IMR-90 (cell line): Measurements from ENCODE around the gene IL1RAPL1. TPM values are rescaled to one million over a fixed set of nuclear protein-coding genes. Genes with fewer than 3 reads are reported as not detected.

Experiments
- ATAC-seq: fragments of 200-7000 bp; cut with Tn5 transposase; 2 replicates; pipeline ENCODE4 v1.9.1; 2020; ENCODE audit warnings: low read depth, mild to moderate bottlenecking, moderate library complexity
- BruUV-seq: library from RNA; stranded (reverse); fragments of 400-500 nt; replicated peaks from 2 replicates; lab custom pipeline; 2021; lab: Mats Ljungman, UMichigan
- CTCF ChIA-PET: fragments of 300-600 bp; formaldehyde crosslinking; extraction: SDS; loops from one replicate; lab custom pipeline; 2021; ENCODE audit warnings: antibody characterized with exemption; lab: Yijun Ruan, JAX
- POLR2A ChIA-PET: fragments of 300-600 bp; sonication (Branson Sonifier 250); formaldehyde crosslinking; loops from one replicate; lab custom pipeline; 2022; ENCODE audit warnings: antibody characterized with exemption; ENCODE audit not compliant: unreplicated experiment; lab: Charles Lee
- DNase-seq: peaks from one replicate; pipeline ENCODE4 v3.0.0; 2013
- H2AFZ ChIP-seq: replicated peaks from 2 replicates; pipeline ENCODE3; 2013; ENCODE audit warnings: low read length, mild to moderate bottlenecking; ENCODE audit not compliant: poor library complexity
- H2AK5ac ChIP-seq: 2 replicates; pipeline ENCODE4 v1.6.1; 2013; ENCODE audit warnings: low read depth, low read length, inconsistent platforms
- H2AK9ac ChIP-seq: replicated peaks from 2 replicates; pipeline ENCODE3; 2013; ENCODE audit warnings: mild to moderate bottlenecking, low read depth, low read length, moderate library complexity; ENCODE audit not compliant: poor library complexity
- H2BK120ac ChIP-seq: 2 replicates; pipeline ENCODE4 v1.6.1; 2013; ENCODE audit warnings: low read depth, low read length, inconsistent platforms
- H2BK15ac ChIP-seq: 3 replicates; pipeline ENCODE4 v1.6.1; 2013; ENCODE audit warnings: low read depth, low read length, inconsistent platforms
- H2BK20ac ChIP-seq: 2 replicates; pipeline ENCODE4 v1.6.1; 2013; ENCODE audit warnings: low read depth, mild to moderate bottlenecking, inconsistent platforms, low read length, moderate library complexity
- H2BK5ac ChIP-seq: 2 replicates; pipeline ENCODE4 v1.6.1; 2013; ENCODE audit warnings: mild to moderate bottlenecking, low read depth, low read length, inconsistent platforms; ENCODE audit not compliant: poor library complexity, severe bottlenecking
- H3K14ac ChIP-seq: replicated peaks from 2 replicates; pipeline ENCODE4 v1.6.1; 2013; ENCODE audit warnings: low read depth, low read length, inconsistent platforms
- H3K18ac ChIP-seq: 2 replicates; pipeline ENCODE4 v1.6.1; 2013; ENCODE audit warnings: low read depth, low read length, control low read depth
- H3K23ac ChIP-seq: 2 replicates; pipeline ENCODE4 v1.6.1; 2013; ENCODE audit warnings: low read depth, low read length, inconsistent platforms
- H3K27ac ChIP-seq: 2 replicates; pipeline ENCODE4 v1.5.1; 2013; ENCODE audit warnings: mild to moderate bottlenecking, control low read depth, low read length; ENCODE audit not compliant: insufficient read depth
- H3K27me3 ChIP-seq: 2 replicates; pipeline ENCODE4 v1.6.1; 2013; ENCODE audit warnings: low read length; ENCODE audit not compliant: control insufficient read depth, insufficient read depth
- H3K36me3 ChIP-seq: 2 replicates; pipeline ENCODE4 v1.6.1; 2013; ENCODE audit warnings: low read length, mixed read lengths; ENCODE audit not compliant: control insufficient read depth, insufficient read depth
- H3K4ac ChIP-seq: 2 replicates; pipeline ENCODE4 v1.6.1; 2013; ENCODE audit warnings: low read depth, low read length, inconsistent platforms
- H3K4me1 ChIP-seq: 2 replicates; pipeline ENCODE4 v1.6.1; 2013; ENCODE audit warnings: low read length, mixed read lengths; ENCODE audit not compliant: control insufficient read depth, insufficient read depth
- H3K4me2 ChIP-seq: 2 replicates; pipeline ENCODE4 v1.6.1; 2013; ENCODE audit warnings: low read depth, mild to moderate bottlenecking, control low read depth, low read length, moderate library complexity
- H3K4me3 ChIP-seq: 2 replicates; pipeline ENCODE4 v1.5.1; 2013; ENCODE audit warnings: low read depth, mild to moderate bottlenecking, control low read depth, low read length, moderate library complexity; ENCODE audit not compliant: insufficient read depth
- H3K56ac ChIP-seq: 2 replicates; pipeline ENCODE4 v1.6.1; 2013; ENCODE audit warnings: low read length, inconsistent platforms; ENCODE audit not compliant: insufficient read depth; ENCODE audit errors: extremely low read depth
- H3K79me1 ChIP-seq, 2 experiments: 2 replicates each; pipeline ENCODE4 v1.6.1; 2013; ENCODE audit warnings: low read length in 2 of 2, inconsistent platforms in 1 of 2, low read depth in 1 of 2
- H3K9ac ChIP-seq: 2 replicates; pipeline ENCODE4 v1.6.1; 2013; ENCODE audit warnings: low read depth, low read length, control low read depth
- H3K9me1 ChIP-seq: 2 replicates; pipeline ENCODE4 v1.6.1; 2013; ENCODE audit warnings: low read length, inconsistent platforms; ENCODE audit not compliant: insufficient read depth
- H3K9me3 ChIP-seq: 2 replicates; pipeline ENCODE4 v1.6.1; 2013; ENCODE audit warnings: low read length; ENCODE audit not compliant: control insufficient read depth, insufficient read depth
- H4K20me1 ChIP-seq: 2 replicates; pipeline ENCODE4 v1.6.1; 2013; ENCODE audit warnings: low read length, inconsistent platforms; ENCODE audit not compliant: insufficient read depth
- H4K5ac ChIP-seq: 2 replicates; pipeline ENCODE4 v1.6.1; 2013; ENCODE audit warnings: mild to moderate bottlenecking, low read depth, low read length, control low read depth
- H4K8ac ChIP-seq, 2 experiments: 2 replicates each; pipeline ENCODE4 v1.6.1; 2013; ENCODE audit warnings: low read depth in 2 of 2, low read length in 2 of 2, control low read depth in 1 of 2, inconsistent platforms in 1 of 2
- H4K91ac ChIP-seq: 2 replicates; pipeline ENCODE4 v1.6.1; 2013; ENCODE audit warnings: low read depth, low read length, inconsistent platforms; ENCODE audit not compliant: insufficient read depth
- CHD1 ChIP-seq: IDR thresholded peaks from 2 replicates; pipeline ENCODE4 v1.6.1; 2012; ENCODE audit warnings: low read depth, low read length, improper control_type of control experiment
- CTCF ChIP-seq: conservative IDR thresholded peaks from 2 replicates; pipeline ENCODE4 v1.5.1; 2012; ENCODE audit warnings: mild to moderate bottlenecking, low read depth, low read length, improper control_type of control experiment
- FOS ChIP-seq: fragments of 150-350 bp; IDR thresholded peaks from 2 replicates; pipeline ENCODE4 v1.6.1; 2016; ENCODE audit warnings: low read depth, low read length
- MAZ ChIP-seq: IDR thresholded peaks from 2 replicates; pipeline ENCODE4 v1.6.1; 2012; ENCODE audit warnings: low read depth, mild to moderate bottlenecking, low read length, improper control_type of control experiment, moderate library complexity, borderline replicate concordance
- POLR2A ChIP-seq: IDR thresholded peaks from 2 replicates; pipeline ENCODE4 v1.6.1; 2012; ENCODE audit warnings: mild to moderate bottlenecking, low read depth, low read length
- RAD21 ChIP-seq: IDR thresholded peaks from 2 replicates; pipeline ENCODE4 v1.6.1; 2012; ENCODE audit warnings: low read length, improper control_type of control experiment
- RCOR1 ChIP-seq: IDR thresholded peaks from 2 replicates; pipeline ENCODE4 v1.6.1; 2012; ENCODE audit warnings: mild to moderate bottlenecking, low read length, improper control_type of control experiment; ENCODE audit not compliant: insufficient replicate concordance
- SMC3 ChIP-seq: fragments of 150-350 bp; IDR thresholded peaks from 2 replicates; pipeline ENCODE4 v1.6.1; 2016; ENCODE audit warnings: low read depth, mild to moderate bottlenecking, antibody characterized with exemption, low read length, moderate library complexity
- USF2 ChIP-seq: fragments of 150-350 bp; IDR thresholded peaks from 2 replicates; pipeline ENCODE4 v1.6.1; 2017; ENCODE audit warnings: mild to moderate bottlenecking, antibody characterized with exemption, low read length, low read depth
- WGBS, 2 experiments: methylation state at CpG; one replicate each; pipeline versions ENCODE4 v1.1.5 to v1.1.7; 2013; ENCODE audit warnings: missing lambda C conversion rate in 2 of 2; ENCODE audit not compliant: insufficient read length in 1 of 2; ENCODE audit errors: extremely low coverage in 2 of 2; 5-methylcytosine and 5-hydroxymethylcytosine counted together
- dilution Hi-C: fragments of 300-500 bp; cut with HindIII; formaldehyde crosslinking; loops from one replicate; pipeline ENCODE4 v1.14.3; 2018; ENCODE audit warnings: low sequenced_read_pairs; ENCODE audit not compliant: unreplicated experiment
- in situ Hi-C: fragments of 300-500 bp; cut with MboI; formaldehyde crosslinking; loops from 3 replicates; pipeline ENCODE4 v1.14.3; 2019; ENCODE audit warnings: low sequenced_read_pairs, inconsistent platforms, mixed read lengths
- intact Hi-C: fragments of 100-400 bp; cut with micrococcal nuclease; formaldehyde crosslinking; loops from 2 replicates; pipeline ENCODE4 v1.10.0; 2022
- polyA plus RNA-seq, 3 experiments: library from polyadenylated mRNA; depleted of rRNA; stranded (reverse); fragments of >200 nt; gene quantifications; 2 replicates each; pipeline ENCODE4 v1.2.3, GENCODE V29; 2012; ENCODE audit warnings: low replicate concordance in 1 of 3
- total RNA-seq: library from RNA; depleted of rRNA; stranded (reverse); fragments of >200 nt; gene quantifications from 2 replicates; pipeline ENCODE4 v1.2.3, GENCODE V29; 2012

The IL1RAPL1 gene
- total and polyA plus RNA-seq, 2 of the 4 experiments (the other 2 are of a cell fraction), result 1.5 to 9.0 TPM

- intact Hi-C loops, result no loop called here
- no peak overlapping the region for H4K91ac ChIP-seq
- H2BK20ac ChIP-seq, result no peak overlapping the region
- H2AFZ ChIP-seq, result no peak overlapping the region
- no peak overlapping the region for H3K4me2 ChIP-seq
- H3K9ac ChIP-seq, result no peak overlapping the region
- DNase-seq, result peak; percentile 15
- H3K9me3 ChIP-seq, result no peaks in the 10 kb centered on the region
- ChIA-PET POLR2A (no interaction called here), CTCF (no interaction called here)
- H3K4me1 ChIP-seq, result no peaks in the 10 kb centered on the region
- H3K56ac ChIP-seq, result no peak overlapping the region
- no peaks in the 10 kb centered on the region for H3K9me1 ChIP-seq
- H3K14ac ChIP-seq, result no peak overlapping the region
- no peak overlapping the region for H4K8ac ChIP-seq
- no peak overlapping the region for H3K18ac ChIP-seq
- H2AK5ac ChIP-seq, result no peak overlapping the region
- H3K4me3 ChIP-seq, result no peak overlapping the region
- H2BK5ac ChIP-seq, result no peak overlapping the region
- no peak overlapping the region for H2BK120ac ChIP-seq
- TF ChIP-seq MAZ (no peak), SMC3 (no peak), CTCF (no peak), CHD1 (no peak), RCOR1 (no peak), RAD21 (no peak), USF2 (no peak), FOS (no peak), POLR2A (no peak)
- no peak for ATAC-seq
- no peak overlapping the region for H4K5ac ChIP-seq
- no peak overlapping the region for H3K4ac ChIP-seq
- no peak overlapping the region for H2BK15ac ChIP-seq
- in situ Hi-C loops, result no loop called here
- H3K27me3 ChIP-seq, result no peaks in the 10 kb centered on the region
- no peaks in the 10 kb centered on the region for H4K20me1 ChIP-seq
- H3K79me1 ChIP-seq, result no peaks in the 10 kb centered on the region
- H3K36me3 ChIP-seq, result no peaks in the 10 kb centered on the region
- dilution Hi-C loops, result no loop called here
- no peak overlapping the region for H3K23ac ChIP-seq
- H3K27ac ChIP-seq, result no peak overlapping the region
- H2AK9ac ChIP-seq, result no peak overlapping the region
- WGBS, 2 experiments, result no CpG with 5 or more reads among the region's 2 CpGs
- no TSS peak for BruUV-seq
Observed at GRCh38 chrX:29447867-29448266, 860.6 kb downstream of the IL1RAPL1 start.
